GM21737 (cell line): ENCODE data around the gene SDK2.
"Not testable (repeated sequence)": the region's sequence is repeated elsewhere in the genome, so short reads cannot be mapped to it uniquely, and the experiment has no call there.

Experiments used
- ATAC-seq: cut with Tn5 transposase; IDR thresholded peaks from one replicate; pipeline ENCODE4 v1.9.1; 2021; ENCODE audit warnings: mild to moderate bottlenecking, moderate library complexity; ENCODE audit not compliant: unreplicated experiment

Gene SDK2

DNA sequence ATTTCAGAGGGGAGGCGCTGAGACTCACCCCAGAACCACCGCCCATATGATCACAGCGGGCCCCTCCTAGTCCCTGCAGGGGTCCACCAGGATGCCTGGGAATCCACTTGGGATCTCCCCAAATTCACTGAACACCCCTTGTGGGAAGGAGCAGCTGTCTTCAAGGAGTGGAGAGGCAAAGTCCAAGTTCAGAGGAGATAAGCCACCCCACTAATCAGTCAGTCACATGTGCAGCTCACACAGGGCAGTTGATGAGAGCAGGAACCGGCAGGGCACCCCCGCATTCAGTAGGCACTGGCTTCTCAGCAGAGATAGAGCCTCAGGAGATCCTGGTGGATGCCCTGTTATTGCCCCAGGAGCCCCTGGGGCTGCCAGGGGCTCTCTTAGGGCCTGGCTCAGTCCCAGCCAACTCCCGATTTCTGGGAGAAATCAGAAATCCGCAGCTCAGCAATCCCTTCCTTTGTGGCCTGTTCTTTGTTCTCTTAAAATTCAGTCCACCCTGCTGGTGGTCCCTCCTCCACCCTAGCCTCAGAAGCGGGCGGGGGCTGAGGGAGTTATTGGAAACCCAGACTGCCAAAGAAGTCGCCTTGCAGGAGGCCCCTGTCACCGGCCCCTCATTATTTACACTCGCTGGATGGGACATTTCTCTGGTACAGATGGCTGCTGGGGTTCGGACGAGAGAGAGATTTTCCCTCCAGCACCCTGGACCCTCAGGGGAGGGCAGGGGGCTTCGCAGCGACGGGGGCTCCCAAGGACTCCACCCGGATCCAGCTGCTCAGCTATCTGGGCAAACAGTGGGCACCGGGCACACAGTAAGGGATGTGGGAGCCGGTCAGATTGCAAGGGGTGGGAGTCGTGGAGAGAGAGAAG, 334.3 kb downstream of the SDK2 start:
- no peak for ATAC-seq

GRCh38 chr17:73308959-73309358, 335.3 kb downstream of the SDK2 start:
- ATAC-seq = not testable (repeated sequence)

DNA sequence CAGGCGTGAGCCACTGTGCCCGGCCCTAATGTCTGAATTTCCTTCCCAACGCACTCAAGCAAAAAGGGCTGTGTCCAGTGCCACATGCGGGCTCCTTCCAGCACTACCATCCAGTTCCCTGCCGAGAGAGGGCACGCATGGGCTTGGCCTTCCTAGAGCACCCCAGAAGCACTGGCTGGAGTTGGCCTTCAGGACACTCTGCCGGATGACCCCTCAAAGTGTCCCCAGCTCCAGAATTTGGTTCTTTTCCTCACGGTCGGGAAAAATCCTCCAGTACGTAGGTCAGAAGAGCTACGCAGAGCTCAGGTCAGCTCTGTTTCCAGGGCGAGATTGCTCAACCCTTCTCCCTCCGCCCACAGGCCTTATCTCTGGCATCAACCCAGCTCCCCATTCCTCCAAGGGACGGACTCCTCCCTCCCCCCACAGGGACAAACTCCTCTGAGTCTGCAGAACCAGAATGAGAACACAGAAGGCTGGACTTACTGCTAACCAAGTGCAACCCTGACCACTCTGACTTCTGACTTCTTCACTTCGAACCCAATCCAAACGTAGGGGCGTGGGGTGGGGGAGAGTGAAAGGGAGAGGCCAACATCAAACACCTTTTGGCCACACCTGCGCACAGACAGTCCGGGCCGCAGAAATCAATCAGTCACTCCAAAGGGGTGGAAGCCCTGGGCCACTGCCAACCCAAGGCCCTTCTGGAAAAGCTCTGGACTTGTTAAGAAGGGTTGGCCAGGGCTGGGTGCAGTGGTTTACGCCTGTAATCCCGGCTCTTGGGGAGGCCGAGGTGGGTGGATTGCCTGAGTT, 336.0 kb downstream of the SDK2 start:
- ATAC-seq = no peak

DNA sequence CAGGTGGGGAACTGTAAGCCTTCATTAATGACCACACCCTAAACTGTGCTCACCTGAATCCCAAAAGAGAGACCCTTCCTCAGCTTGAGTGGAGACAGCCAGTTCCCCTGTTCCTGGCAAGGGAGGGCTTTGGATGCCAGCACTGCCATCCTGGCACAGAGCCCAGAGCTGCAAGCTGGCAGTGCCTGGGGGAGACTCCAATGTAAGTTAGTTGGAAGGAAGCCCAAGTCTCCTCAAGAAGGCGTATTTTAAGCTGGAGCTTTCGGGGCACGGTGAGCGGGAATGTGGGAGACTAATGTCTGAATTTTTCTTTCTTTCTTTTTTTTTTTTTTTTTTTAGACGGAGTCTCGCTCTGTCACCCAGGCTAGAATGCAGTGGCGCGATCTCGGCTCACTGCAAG, 337.1 kb downstream of the SDK2 start:
- ATAC-seq = no peak

- no peak for ATAC-seq
Observed at GRCh38 chr17:73305845-73306836, 338.1 kb downstream of the SDK2 start.

DNA sequence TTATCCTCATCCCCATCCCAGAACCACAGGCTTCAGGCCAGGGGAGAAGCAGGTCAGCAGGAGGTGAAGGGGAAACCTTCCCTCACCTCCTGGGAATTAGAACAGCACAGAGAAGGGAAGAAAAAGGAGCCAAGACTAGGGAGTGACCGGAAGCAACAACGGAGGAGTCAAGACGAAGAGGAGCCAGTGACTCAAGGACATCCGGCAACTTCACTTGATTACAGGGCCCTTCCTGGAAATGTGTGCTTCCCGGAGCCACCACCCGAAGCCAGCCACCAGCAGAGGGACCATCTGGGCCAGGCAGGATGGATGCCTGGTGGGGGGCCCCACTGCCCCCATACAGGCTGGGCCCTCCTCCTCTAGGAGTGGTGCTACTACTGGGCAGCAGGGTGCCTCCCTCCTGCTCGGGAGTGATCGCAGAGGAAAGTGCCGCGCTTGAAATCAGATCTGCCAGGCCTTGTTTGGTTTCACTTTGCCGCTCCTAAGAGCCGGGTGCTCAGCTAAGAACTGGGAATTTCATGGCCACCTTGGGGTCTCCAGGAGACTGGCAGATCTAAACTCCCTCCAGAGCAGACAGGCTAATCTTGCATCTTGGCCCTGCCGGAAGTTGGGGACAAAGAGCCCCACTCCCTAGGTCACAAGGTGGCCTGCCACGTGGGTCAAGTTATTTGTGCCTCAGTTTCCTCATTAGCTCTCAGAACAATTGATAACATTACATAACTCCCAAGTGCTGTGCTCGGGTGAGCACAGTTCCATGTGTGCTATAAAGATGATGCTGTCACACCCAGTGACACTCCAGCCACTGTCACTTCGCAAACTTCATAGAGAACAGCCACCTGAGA, 339.1 kb downstream of the SDK2 start:
- ATAC-seq = no peak

- ATAC-seq = no peak
Observed at GRCh38 chr17:73304438-73304837, 339.8 kb downstream of the SDK2 start.

GRCh38 chr17:73302189-73302588, 342.1 kb downstream of the SDK2 start:
- no peak for ATAC-seq

GRCh38 chr17:73301369-73301768, 342.9 kb downstream of the SDK2 start:
- no peak for ATAC-seq

DNA sequence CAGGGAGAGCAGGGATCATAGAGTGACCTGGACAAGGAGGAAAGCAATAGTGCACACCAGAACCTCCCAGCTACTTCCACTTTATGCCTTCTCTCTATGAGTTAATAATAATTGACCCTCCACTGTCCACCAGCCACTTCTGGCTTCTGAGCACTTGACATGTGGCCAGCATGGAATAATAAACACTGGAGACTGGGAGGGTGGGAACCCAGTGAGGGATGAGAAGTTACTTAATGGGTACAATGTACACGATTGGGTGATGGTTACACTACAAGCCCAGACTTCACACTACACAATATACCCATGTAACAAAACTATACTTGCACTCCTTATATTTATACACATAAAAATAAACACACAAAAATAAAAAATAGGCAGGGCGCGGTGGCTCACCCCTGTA, 343.9 kb downstream of the SDK2 start:
- ATAC-seq = no peak

DNA sequence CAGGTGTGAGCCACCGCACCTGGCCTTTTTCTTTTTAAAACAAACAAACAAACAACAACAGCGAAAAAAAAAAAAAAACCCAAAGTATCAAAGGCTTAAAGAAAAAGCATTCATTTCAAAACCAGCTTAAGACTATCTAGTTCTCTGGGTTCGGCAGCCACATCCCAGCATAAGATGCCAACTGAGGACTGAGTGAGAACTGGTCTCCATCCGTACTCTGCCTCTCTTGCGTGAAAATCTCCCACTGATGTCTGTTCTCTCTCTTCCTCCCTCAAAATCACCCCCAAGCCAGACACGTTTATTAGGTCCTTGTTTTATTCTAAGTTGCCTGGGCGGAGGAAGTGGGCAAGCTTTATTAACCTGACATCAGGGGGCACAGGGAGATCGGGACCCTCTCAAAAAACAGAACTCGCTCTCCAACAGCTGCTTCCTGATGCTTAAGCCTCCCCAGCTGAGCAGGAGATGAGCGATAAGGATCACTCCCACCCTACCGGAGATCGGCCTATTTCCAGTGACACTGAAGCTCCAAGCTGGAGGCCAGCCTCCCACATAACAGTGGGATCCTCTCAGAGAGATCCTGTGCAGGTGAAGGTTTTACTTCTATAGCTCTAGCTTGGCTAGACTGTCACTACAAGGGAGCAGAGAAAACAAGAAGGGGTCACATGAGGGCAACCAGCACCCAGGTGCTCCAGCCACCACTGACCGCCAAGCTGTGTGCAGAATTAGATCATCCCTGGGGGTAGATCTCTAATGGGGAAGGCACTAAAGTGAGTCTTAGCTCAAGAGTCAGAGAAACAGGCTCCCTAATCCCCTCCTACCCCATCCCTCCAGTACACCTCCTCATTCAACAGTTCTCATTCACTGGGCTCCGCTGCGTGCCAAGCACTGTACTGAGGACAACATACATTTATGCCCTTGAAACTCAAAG, 346.0 kb downstream of the SDK2 start:
- peak; percentile 52 for ATAC-seq

DNA sequence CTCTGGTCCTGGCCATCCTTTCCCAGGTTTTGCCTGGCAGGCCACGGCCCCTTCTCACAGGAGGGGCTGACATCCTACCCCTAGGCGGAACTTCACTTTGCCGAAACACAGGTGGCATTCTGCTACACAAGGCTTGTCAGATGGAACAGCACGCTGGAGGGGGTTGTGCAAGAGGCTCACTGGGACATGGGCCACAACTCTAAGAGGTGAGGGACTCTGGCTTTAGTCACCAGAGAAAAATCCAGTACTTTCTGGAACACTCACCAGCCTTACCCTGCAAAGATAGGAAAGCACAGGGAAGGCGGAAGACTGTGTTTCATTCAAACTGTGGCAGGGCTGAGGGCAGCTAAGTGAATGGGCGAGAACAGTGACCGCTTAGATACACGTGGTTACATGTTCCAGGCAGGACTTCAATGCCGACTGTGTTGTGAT, 350.7 kb downstream of the SDK2 start:
- no peak for ATAC-seq

DNA sequence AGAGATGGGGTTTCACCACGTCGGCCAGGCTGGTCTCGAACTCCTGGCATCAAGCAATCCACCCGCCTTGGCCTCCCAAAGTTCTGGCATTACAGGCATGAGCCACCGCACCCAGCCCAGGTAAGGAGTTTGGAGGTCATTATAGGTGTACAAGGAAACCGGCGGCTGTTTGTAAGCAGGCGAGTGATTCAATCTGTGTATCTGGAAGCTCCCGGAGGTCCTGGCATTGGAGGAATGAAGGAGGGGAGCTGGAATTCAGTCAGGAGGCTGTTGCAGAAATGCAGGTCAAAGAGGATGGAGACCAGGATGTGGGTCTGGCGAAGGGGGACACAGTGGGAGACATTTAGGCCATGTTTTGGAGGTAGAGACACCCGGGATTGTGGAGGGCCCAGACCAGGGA, 351.2 kb downstream of the SDK2 start:
- ATAC-seq = no peak

DNA sequence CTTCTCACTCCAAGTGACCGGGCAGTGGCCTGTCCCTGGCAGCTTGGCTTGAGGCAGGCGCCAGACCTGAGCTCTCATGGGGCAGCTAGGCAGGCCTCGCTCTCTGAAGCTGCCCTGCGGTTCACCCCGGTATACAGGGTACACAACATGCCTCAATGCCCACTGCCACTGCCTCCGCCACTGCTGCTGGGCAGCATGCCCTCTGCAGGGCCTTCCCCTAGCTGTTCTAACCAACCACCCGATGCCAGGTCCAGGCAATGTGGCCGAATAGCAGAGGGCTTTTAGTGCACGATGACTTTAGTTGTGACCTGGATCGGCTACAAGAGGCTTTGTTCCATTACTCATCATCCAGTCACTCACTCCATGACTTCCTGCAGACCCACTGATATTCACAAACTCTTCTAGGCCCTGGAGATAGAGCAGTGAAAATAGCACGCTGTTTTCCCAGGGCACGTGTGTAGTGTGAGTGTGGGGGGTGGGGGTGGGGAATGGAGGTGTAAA, 352.2 kb downstream of the SDK2 start:
- ATAC-seq = no peak

DNA sequence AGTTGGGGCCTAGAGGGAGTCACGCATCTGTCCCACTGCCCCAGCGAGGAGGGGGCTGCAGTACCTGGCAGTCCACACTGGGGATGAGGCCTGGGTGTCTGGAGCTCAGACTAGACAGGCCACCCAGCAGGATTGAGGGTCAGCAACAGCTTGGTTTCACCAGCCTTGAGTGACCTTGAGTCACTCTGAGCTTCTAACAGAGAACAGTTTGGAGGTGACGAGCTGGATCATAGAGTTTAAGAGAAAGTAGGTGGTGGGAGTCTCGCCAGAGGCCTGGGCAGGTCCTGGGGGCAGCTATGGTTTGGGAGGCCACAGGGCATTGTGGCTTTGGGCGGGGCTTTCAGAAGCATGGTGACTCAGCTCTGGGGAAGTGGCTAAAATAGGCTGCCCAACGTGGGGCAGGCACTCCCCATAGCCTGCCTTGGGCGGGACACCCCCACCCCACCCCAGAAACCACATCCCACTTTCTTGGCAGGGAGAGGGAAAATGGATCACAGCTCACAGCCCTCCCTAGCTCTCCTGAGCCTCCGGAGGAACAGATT, 352.9 kb downstream of the SDK2 start:
- peak; percentile 80 for ATAC-seq

DNA sequence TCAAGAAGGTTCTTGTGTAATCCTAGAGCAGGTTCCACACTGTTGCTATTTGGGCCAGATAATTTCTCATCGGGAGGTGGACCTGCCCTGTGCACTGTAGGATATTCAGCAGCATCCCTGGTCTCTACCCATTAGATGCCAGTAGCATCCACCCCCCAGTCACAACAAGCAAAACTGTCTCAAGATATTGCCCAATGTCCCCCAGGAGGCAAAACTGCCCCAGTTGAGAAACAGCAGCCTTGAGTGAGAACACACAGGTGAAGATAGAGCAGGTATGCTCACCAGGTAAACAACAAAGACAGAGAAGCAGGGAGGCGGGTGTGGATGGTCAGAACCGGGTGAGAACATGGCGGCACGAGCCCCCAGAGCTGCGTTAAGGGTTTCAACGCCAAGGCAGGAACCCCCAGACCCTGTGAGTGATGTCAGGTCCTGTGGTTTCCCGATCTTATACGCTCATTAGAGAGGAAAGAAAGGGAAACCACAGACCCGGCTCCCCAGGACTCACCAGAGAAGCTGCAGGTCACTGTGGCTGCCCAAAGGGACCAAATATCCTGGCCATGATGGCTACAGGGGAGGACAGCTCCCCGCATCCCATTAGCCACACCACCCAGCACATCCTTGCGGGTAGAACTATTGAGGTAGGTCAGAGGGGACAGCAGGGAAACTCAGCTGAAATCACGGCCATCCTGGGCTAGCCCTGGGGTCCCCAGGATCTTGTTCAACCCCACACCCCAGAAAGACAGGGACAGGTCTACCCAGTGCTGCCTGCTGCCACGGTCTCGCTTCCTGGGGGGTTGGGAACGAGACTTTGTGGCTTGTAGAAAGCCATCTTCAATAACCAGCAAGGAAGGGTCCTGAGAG, 353.6 kb downstream of the SDK2 start:
- ATAC-seq = peak; percentile 36

DNA sequence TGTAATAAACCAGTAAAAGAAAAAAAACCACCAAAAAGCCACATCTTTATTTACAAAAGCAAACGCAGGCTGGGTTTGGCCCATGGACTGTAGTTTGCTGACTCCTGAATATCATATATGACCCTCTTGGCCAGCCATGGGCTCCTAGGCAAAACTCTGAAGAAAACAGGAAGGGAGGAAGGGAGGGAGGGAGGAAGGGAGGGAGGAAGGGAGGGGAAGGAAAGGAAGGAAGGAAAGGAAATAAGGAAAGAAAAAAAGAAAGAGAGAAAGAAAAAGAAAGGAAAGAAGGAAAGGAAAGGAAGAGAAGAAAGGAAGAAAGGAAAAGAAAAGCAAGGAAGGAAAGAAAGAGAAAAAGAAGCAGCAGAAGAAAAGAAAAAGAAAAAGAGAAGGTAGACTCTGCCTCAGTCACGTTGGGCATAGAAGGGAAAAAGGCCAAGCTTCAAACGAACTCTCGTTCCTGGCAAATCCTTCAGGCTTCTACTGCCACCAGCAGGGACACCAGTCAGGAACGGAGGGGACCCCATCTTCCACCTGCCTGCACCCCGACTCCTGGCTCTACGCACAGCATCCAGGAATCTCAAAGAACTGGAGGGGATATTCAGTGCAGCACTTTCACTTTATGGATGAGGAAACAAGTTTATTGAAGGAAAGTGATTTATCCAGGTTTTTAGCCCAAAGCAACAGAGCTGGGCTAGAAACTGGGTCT, 354.5 kb downstream of the SDK2 start:
- no peak for ATAC-seq
